HCT116 (cell line): ENCODE data around the gene ABRAXAS1. TPM values are rescaled to one million over a fixed set of nuclear protein-coding genes. Genes with fewer than 3 reads are reported as not detected.
A peak's percentile ranks its signal among the peaks of the same experiment; 100 is the strongest.

Experiments used
- ATAC-seq: fragments of 200-7000 bp; cut with Tn5 transposase; 2 replicates; pipeline ENCODE4 v1.9.1; 2020; ENCODE audit warnings: mild to moderate bottlenecking, moderate library complexity
- BruUV-seq: library from RNA; stranded (reverse); fragments of 400-500 nt; replicated peaks from 2 replicates; lab custom pipeline; 2021; lab: Mats Ljungman, UMichigan
- CTCF ChIA-PET: fragments of 300-600 bp; sonication (Branson Sonifier 250); formaldehyde crosslinking; loops from one replicate; lab custom pipeline; 2021; ENCODE audit warnings: antibody characterized with exemption; lab: Charles Lee
- POLR2A ChIA-PET: fragments of 300-600, 350-600 bp; sonication (Branson Sonifier 250); formaldehyde crosslinking; loops from one replicate; lab custom pipeline; 2021; ENCODE audit warnings: antibody characterized with exemption; lab: Charles Lee
- RAD21 ChIA-PET, 2 experiments: fragments of 300-600 bp; sonication (Branson Sonifier 250); formaldehyde crosslinking; loops; one replicate each; lab custom pipeline; 2023; ENCODE audit warnings: low total read pairs in 2 of 2; ENCODE audit not compliant: uncharacterized antibody in 2 of 2, unreplicated experiment in 2 of 2, low non-redundant PET in 1 of 2; lab: Charles Lee
- DNase-seq: peaks from one replicate; pipeline ENCODE4 v3.0.0-alpha.2; 2010; ENCODE audit warnings: low read depth, low spot score
- H2AFZ ChIP-seq: fragments of 200-600 bp; shearing (Covaris generic), sonication (generic); 2 replicates; pipeline ENCODE4 v1.6.1; 2017; ENCODE audit warnings: low read depth, mixed run types, mixed read lengths, antibody characterized with exemption, low read length; ENCODE audit not compliant: poor library complexity, severe bottlenecking
- H3K27ac ChIP-seq: 2 replicates; pipeline ENCODE4 v1.5.1; 2012; ENCODE audit warnings: low read depth, low read length
- H3K27me3 ChIP-seq: fragments of 200-600 bp; sonication (generic); 2 replicates; pipeline ENCODE4 v1.6.1; 2016; ENCODE audit warnings: mixed run types, low read length, mixed read lengths; ENCODE audit not compliant: insufficient read depth
- H3K36me3 ChIP-seq, 2 experiments: fragments of 200-500 bp in 1 of 2; fragments of 200-600 bp in 1 of 2; sonication (Bioruptor generic) in 1 of 2; sonication (generic) in 1 of 2; 2 replicates each; pipeline versions ENCODE4 v1.5.1 to v1.6.1; 2014 to 2016; ENCODE audit warnings: low read length in 2 of 2, inconsistent platforms in 1 of 2, mixed read lengths in 1 of 2, mixed run types in 1 of 2; ENCODE audit not compliant: insufficient read depth in 2 of 2, control insufficient read depth in 1 of 2
- H3K4me1 ChIP-seq, 2 experiments: fragments of 200-600 bp in 1 of 2; sonication (generic) in 1 of 2; 2 replicates each; pipeline versions ENCODE4 v1.5.1 to v1.6.1; 2012 to 2017; ENCODE audit warnings: low read length in 2 of 2, inconsistent platforms in 1 of 2, mild to moderate bottlenecking in 1 of 2, mixed read lengths in 1 of 2, mixed run types in 1 of 2, moderate library complexity in 1 of 2; ENCODE audit not compliant: insufficient read depth in 2 of 2, control insufficient read depth in 1 of 2
- H3K4me2 ChIP-seq: fragments of 200-600 bp; sonication (generic); 2 replicates; pipeline ENCODE4 v1.6.1; 2017; ENCODE audit warnings: mixed run types, low read length, mixed read lengths
- H3K4me3 ChIP-seq, 2 experiments: fragments of 200-600 bp in 1 of 2; sonication (generic) in 1 of 2; replicated peaks in 1 of 2; 2 replicates each; pipeline ENCODE4 v1.5.1; 2011 to 2016; ENCODE audit warnings: low read length in 2 of 2, control low read depth in 1 of 2, low read depth in 1 of 2, mild to moderate bottlenecking in 1 of 2, mixed read lengths in 1 of 2, mixed run types in 1 of 2
- H3K79me2 ChIP-seq: fragments of 200-600 bp; sonication (generic); 2 replicates; pipeline ENCODE4 v1.6.1; 2017; ENCODE audit warnings: mild to moderate bottlenecking, mixed run types, low read length, moderate library complexity, mixed read lengths; ENCODE audit not compliant: insufficient read depth
- H3K9ac ChIP-seq: fragments of 200-600 bp; sonication (generic); 2 replicates; pipeline ENCODE4 v1.6.1; 2016; ENCODE audit warnings: low read length, mixed read lengths
- H3K9me2 ChIP-seq: fragments of 200-600 bp; sonication (generic), shearing (Covaris generic); 2 replicates; pipeline ENCODE4 v1.6.1; 2017; ENCODE audit warnings: mixed run types, mild to moderate bottlenecking, moderate library complexity; ENCODE audit not compliant: insufficient read depth
- H3K9me3 ChIP-seq, 2 experiments: fragments of 200-500 bp in 1 of 2; fragments of 200-600 bp in 1 of 2; sonication (Bioruptor generic) in 1 of 2; sonication (generic) in 1 of 2; 2 replicates each; pipeline ENCODE4 v1.6.1; 2014 to 2017; ENCODE audit warnings: low read length in 2 of 2, mixed read lengths in 2 of 2, inconsistent platforms in 1 of 2, low read depth in 1 of 2, mild to moderate bottlenecking in 1 of 2, mixed run types in 1 of 2, moderate library complexity in 1 of 2; ENCODE audit not compliant: control insufficient read depth in 1 of 2, insufficient read depth in 1 of 2
- H4K20me1 ChIP-seq: fragments of 200-600 bp; sonication (generic), shearing (Covaris generic); 2 replicates; pipeline ENCODE4 v1.6.1; 2017; ENCODE audit warnings: mixed run types, mild to moderate bottlenecking, moderate library complexity; ENCODE audit not compliant: insufficient read depth
- CBX3 ChIP-seq: IDR thresholded peaks from 2 replicates; pipeline ENCODE4 v1.6.1; 2012; ENCODE audit warnings: low read depth
- EGR1 ChIP-seq: IDR thresholded peaks from 2 replicates; pipeline ENCODE4 v1.6.1; 2012; ENCODE audit warnings: low read depth
- ELF1 ChIP-seq: IDR thresholded peaks from 2 replicates; pipeline ENCODE4 v1.6.1; 2012; ENCODE audit warnings: low read depth, borderline replicate concordance
- EZH2 ChIP-seq: fragments of 200-600 bp; sonication (generic); IDR thresholded peaks from 2 replicates; pipeline ENCODE4 v1.6.1; 2017; ENCODE audit warnings: antibody characterized with exemption, mixed run types
- POLR2A ChIP-seq: IDR thresholded peaks from 2 replicates; pipeline ENCODE4 v1.7.0; 2011; ENCODE audit warnings: borderline replicate concordance; ENCODE audit not compliant: insufficient read depth, insufficient read length; ENCODE audit errors: extremely low read depth
- REST ChIP-seq: IDR thresholded peaks from 2 replicates; pipeline ENCODE4 v1.6.1; 2012; ENCODE audit warnings: low read depth
- SP1 ChIP-seq: IDR thresholded peaks from 2 replicates; pipeline ENCODE4 v1.6.1; 2012; ENCODE audit warnings: low read depth
- SRF ChIP-seq: IDR thresholded peaks from 2 replicates; pipeline ENCODE4 v1.6.1; 2012; ENCODE audit warnings: low read depth
- TCF7L2 ChIP-seq: IDR thresholded peaks from 2 replicates; pipeline ENCODE4 v1.7.0; 2011; ENCODE audit warnings: borderline replicate concordance, inconsistent platforms; ENCODE audit not compliant: insufficient read depth, insufficient read length; ENCODE audit errors: extremely low read depth
- ZFX ChIP-seq: fragments of 450-650 bp; IDR thresholded peaks from 2 replicates; pipeline ENCODE4 v1.6.1; 2017
- intact Hi-C: fragments of 100-400 bp; cut with micrococcal nuclease; formaldehyde crosslinking; loops from 2 replicates; pipeline ENCODE4 v1.10.0; 2022
- total RNA-seq: library from RNA; stranded (reverse); gene quantifications from one replicate; pipeline ENCODE4 v1.2.1, GENCODE V29; 2021; ENCODE audit not compliant: unreplicated experiment
- TF ChIP-seq, protein P1 (sequence below): IDR thresholded peaks from 2 replicates; pipeline ENCODE4 v1.6.1; 2012

ABRAXAS1 gene
- total RNA-seq, 1 experiment from 2014 or later: 23.3 TPM

- ATAC-seq (no peak), DNase-seq (no peak)
- POLR2A ChIA-PET: no interaction called here
- Histone ChIP-seq H3K4me2 (peak overlapping the region; percentile 80), H3K36me3 (peaks cover 20 to 28% of the 10 kb centered on the region in 2 experiments), H3K4me1 (peaks cover 10 to 15% of the 10 kb centered on the region in 2 experiments; a peak in 3 of 4 replicates), H3K27me3 (no peaks in the 10 kb centered on the region), H3K9ac (peak overlapping the region; percentile 84), H3K9me3 (no peaks in the 10 kb centered on the region), H3K79me2 (peaks cover 53% of the 10 kb centered on the region), H4K20me1 (no peaks in the 10 kb centered on the region), H2AFZ (peak overlapping the region; percentile 75), H3K4me3 (peak overlapping the region; percentile 90 to 94), H3K27ac (no peak overlapping the region; the same call in 1 of the 2 replicates), H3K9me2 (no peaks in the 10 kb centered on the region)
- RAD21 ChIA-PET: no interaction called here
- TF ChIP-seq REST: no peak
- peak; percentile 40; the same call in 1 of the 2 replicates for TF ChIP-seq EGR1
- intact Hi-C loops: no loop called here
- BruUV-seq: TSS peak; percentile 79
- CTCF ChIA-PET: interaction anchor here (1.7 kb wide), 1 partner anchor 172 kb away, joined by 4 read pairs; the partner anchor contains the start of gene COQ2
These were observed 28.8 kb downstream of the ABRAXAS1 start for GRCh38 chr4:83456184-83456501.

DNA sequence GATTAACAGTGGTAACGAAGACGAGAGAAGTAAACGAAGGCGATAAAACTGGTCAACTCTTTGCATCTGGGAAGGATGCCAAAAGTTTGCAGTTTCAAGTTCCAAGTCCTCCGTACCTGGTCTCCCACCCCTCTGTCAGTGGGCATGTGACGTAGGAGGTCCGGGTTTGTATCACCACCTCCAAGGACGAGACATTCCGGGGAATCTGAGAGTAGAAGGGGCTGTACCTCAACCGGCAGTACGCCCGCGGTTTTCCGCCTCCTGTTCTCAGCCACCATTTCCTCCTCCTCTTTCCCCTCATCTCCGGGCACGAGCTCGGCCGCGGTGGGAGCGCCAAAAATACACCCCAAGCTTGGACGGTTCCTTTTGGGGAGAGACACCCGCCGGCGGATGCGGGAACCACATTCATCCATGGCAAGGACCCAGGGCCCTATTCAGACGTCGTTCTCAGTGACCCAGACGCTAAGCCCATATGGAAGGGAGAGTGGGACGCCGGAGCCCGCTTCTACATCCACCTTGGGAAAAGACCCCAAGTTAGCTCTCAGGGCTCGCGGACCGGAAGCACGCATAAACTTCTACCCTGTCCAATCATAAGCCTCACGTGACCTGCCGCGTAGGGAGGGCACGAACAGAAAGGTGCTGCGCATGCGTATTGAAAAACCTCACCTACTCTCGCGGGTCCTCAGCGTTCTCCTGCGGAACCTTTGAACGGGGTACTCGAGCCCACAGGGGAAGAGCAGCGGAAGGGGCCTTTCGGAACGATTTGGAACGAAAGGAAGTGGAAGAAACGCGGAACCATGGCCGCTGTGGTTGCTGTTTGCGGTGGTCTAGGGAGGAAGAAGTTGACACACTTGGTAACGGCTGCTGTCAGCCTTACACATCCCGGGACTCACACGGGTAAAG, 29.4 kb downstream of the ABRAXAS1 start, which contains the start of the genes HELQ and MRPS18C:
TSS of gene HELQ (minus strand) at position 543 of the 903 bp plus-strand sequence. CDS start at position 413, 130 bp downstream.
TSS of gene MRPS18C (plus strand) at position 778 of the 903 bp plus-strand sequence. CDS start at position 798, 20 bp downstream.
- DNase-seq (peak; percentile 98), ATAC-seq (peak; percentile 93)
- peaks cover 10 to 15% of the 10 kb centered on the region in 2 experiments; a peak in 3 of 4 replicates for H3K4me1 ChIP-seq
- RAD21 ChIA-PET: no interaction called here
- CTCF ChIA-PET: interaction anchor here (0.5 to 1.7 kb wide), 3 partner anchors 36 to 381 kb away, joined by 3 to 4 read pairs (median 3); partner anchors contain the start of gene COQ2
- no peaks in the 10 kb centered on the region for H3K9me2 ChIP-seq
- intact Hi-C loops: no loop called here
- no peaks in the 10 kb centered on the region for H3K9me3 ChIP-seq
- peak within 1 kb of the TSS; percentile 90 to 94 for H3K4me3 ChIP-seq
- peak within 1 kb of the TSS; percentile 80 for H3K4me2 ChIP-seq
- POLR2A ChIA-PET: no interaction called here
- H3K79me2 ChIP-seq: peaks cover 53% of the 10 kb centered on the region
- H3K27ac ChIP-seq: peak within 1 kb of the TSS; percentile 59
- no peaks in the 10 kb centered on the region for H3K27me3 ChIP-seq
- peak within 1 kb of the TSS; percentile 84 for H3K9ac ChIP-seq
- no peaks in the 10 kb centered on the region for H4K20me1 ChIP-seq
- peak within 1 kb of the TSS; percentile 75 for H2AFZ ChIP-seq
- peaks cover 19 to 26% of the 10 kb centered on the region in 2 experiments for H3K36me3 ChIP-seq
- BruUV-seq: TSS peak; percentile 63
- no peak for TF ChIP-seq ZFX
- TF ChIP-seq, protein P1, sequence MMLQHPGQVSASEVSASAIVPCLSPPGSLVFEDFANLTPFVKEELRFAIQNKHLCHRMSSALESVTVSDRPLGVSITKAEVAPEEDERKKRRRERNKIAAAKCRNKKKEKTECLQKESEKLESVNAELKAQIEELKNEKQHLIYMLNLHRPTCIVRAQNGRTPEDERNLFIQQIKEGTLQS: no peak
- TF ChIP-seq TCF7L2: peak; percentile 88
- peak; percentile 82 for TF ChIP-seq SP1
- TF ChIP-seq SRF: peak; percentile 85
- TF ChIP-seq EZH2: no peak
- no peak for TF ChIP-seq EGR1
- TF ChIP-seq POLR2A: peak; percentile 87
- TF ChIP-seq ELF1: peak; percentile 83
- TF ChIP-seq REST: no peak
- TF ChIP-seq CBX3: peak; percentile 99
